Stimulated activated CD8-positive, alpha-beta memory T cell treated with anti-CD3 and anti-CD28 coated beads, Interleukin-12 subunit alpha, Interleukin-12 subunit beta, amount 100 ng/mL, for 4 hours (primary cell): Measurements from ENCODE around the gene GHR.

Experiments used
- DNase-seq: peaks from one replicate; pipeline ENCODE4 v3.0.0-alpha.2; 2020; ENCODE audit warnings: low read depth

The GHR gene

GRCh38 chr5:42516282-42517042, 93.2 kb downstream of the GHR start:
- no peak for DNase-seq

- DNase-seq, result no peak
Measured at GRCh38 chr5:42517164-42517563, 93.9 kb downstream of the GHR start.

- no peak for DNase-seq
Measured at GRCh38 chr5:42518595-42519221, 95.5 kb downstream of the GHR start.

GRCh38 chr5:42520203-42520602, 97.0 kb downstream of the GHR start:
- DNase-seq, result no peak

GRCh38 chr5:42520957-42521356, 97.7 kb downstream of the GHR start:
- no peak for DNase-seq

- DNase-seq, result no peak
Measured at GRCh38 chr5:42521406-42521805, 98.2 kb downstream of the GHR start.

- DNase-seq, result no peak
Measured at GRCh38 chr5:42522783-42523182, 99.5 kb downstream of the GHR start.

- no peak for DNase-seq
Measured at GRCh38 chr5:42526179-42526578, 102.9 kb downstream of the GHR start.

- no peak for DNase-seq
Measured at GRCh38 chr5:42531611-42532010, 108.4 kb downstream of the GHR start.

GRCh38 chr5:42542106-42542505, 118.9 kb downstream of the GHR start:
- no peak for DNase-seq

GRCh38 chr5:42543774-42544173, 120.5 kb downstream of the GHR start:
- DNase-seq, result no peak

- DNase-seq, result no peak
Measured at GRCh38 chr5:42545038-42545437, 121.8 kb downstream of the GHR start.

GRCh38 chr5:42547141-42547540, 123.9 kb downstream of the GHR start:
- DNase-seq, result no peak

GRCh38 chr5:42547894-42548293, 124.7 kb downstream of the GHR start:
- no peak for DNase-seq

- no peak for DNase-seq
Measured at GRCh38 chr5:42552597-42552996, 129.4 kb downstream of the GHR start.

GRCh38 chr5:42553461-42553860, 130.2 kb downstream of the GHR start:
- no peak for DNase-seq

- DNase-seq, result no peak
Measured at GRCh38 chr5:42555010-42555409, 131.8 kb downstream of the GHR start.

GRCh38 chr5:42555797-42556196, 132.6 kb downstream of the GHR start:
- no peak for DNase-seq

- no peak for DNase-seq
Measured at GRCh38 chr5:42557689-42558088, 134.4 kb downstream of the GHR start.

- no peak for DNase-seq
Measured at GRCh38 chr5:42561656-42562055, 138.4 kb downstream of the GHR start.

- DNase-seq, result no peak
Measured at GRCh38 chr5:42564689-42565356, 141.6 kb downstream of the GHR start.

- no peak for DNase-seq
Measured at GRCh38 chr5:42566652-42567295, 143.5 kb downstream of the GHR start.

- no peak for DNase-seq
Measured at GRCh38 chr5:42569325-42569724, 146.1 kb downstream of the GHR start.
